ENCODE data around the gene PRDX3. TPM values are rescaled to one million over a fixed set of nuclear protein-coding genes. Genes with fewer than 3 reads are reported as not detected.

PRDX3 gene
- total and polyA plus RNA-seq, 4 donors: 176 to 307 (median 258) TPM

DNA sequence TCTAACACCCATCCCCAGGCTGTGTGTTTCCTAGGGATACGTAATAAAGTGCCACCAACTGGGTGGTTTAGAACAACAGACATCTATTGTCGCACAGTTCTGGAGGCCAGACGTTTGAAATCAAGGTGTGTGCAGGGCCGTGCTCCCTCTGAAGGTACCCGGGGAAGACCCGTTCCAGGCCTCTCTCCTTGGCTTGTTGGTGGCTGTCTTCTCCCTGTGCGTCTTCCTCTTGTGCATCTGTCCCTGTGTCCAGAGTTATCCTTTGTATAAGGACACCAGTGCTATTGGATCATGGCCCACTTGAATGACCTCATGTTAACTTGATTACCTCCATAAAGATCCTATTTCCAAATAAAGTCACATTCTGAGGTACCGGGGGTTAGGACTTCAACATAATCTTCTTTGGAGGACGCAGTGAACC lies 44.4 kb upstream of the PRDX3 start:
- Histone ChIP-seq H3K27ac (ENCODE audit: low read depth in 1 of 2, low read length in 2 of 2) (peak overlapping the region in 1 of 2 donors; percentile 14), H3K9me3 (ENCODE audit: control insufficient read depth in 4 of 4, low read length in 3 of 4) (no peaks in the 10 kb centered on the region), H3K4me3 (ENCODE audit: low read depth in 1 of 3, low read length in 3 of 3) (no peak overlapping the region), H3K36me3 (ENCODE audit: control insufficient read depth in 4 of 4, insufficient read depth in 3 of 4, low read depth in 1 of 4, low read length in 3 of 4) (no peaks in the 10 kb centered on the region), H3K9ac (ENCODE audit: low read depth in 1 of 2, low read length in 2 of 2) (no peak overlapping the region), H3K4me1 (ENCODE audit: control insufficient read depth in 4 of 4, insufficient read depth in 4 of 4, low read length in 3 of 4) (peaks cover 6 to 28% (median 19%) of the 10 kb centered on the region in 4 donors), H3K27me3 (ENCODE audit: control insufficient read depth in 4 of 4, insufficient read depth in 4 of 4, low read length in 3 of 4) (no peaks in the 10 kb centered on the region)
- DNase-seq (ENCODE audit: low spot score): no peak
- TF ChIP-seq, protein P1, sequence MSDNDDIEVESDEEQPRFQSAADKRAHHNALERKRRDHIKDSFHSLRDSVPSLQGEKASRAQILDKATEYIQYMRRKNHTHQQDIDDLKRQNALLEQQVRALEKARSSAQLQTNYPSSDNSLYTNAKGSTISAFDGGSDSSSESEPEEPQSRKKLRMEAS (IDR thresholded peaks at IDR 0.05): no peak
- TF ChIP-seq RXRA (IDR thresholded peaks at IDR 0.05): peak; percentile 15 to 32
- WGBS: 65% methylated on average over 9 of the region's 9 CpGs

DNA sequence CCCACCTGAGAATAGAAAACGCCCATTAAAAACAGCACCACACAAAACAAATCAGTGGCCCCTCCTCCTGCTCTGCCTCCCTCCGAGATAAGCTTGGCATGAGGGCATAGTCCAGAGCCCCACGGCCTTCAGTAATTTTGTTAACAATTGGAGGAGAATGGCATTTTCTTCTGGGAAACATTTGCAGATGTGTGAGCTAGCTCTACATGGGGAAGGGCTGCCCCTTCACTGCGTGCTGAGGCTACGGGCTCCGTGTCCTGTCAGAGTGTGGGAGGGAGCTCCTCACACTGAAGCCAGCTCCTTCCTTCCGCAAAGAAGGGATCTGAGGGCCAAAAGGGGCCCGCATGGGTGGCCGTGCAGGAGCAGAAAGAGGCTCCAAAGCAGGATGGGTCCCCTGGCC lies 43.9 kb upstream of the PRDX3 start:
- Histone ChIP-seq H3K4me3 (ENCODE audit: low read depth in 1 of 3, low read length in 3 of 3) (no peak overlapping the region), H3K27me3 (ENCODE audit: control insufficient read depth in 4 of 4, insufficient read depth in 4 of 4, low read length in 3 of 4) (no peaks in the 10 kb centered on the region), H3K4me1 (ENCODE audit: control insufficient read depth in 4 of 4, insufficient read depth in 4 of 4, low read length in 3 of 4) (peaks cover 6 to 29% (median 21%) of the 10 kb centered on the region in 4 donors), H3K36me3 (ENCODE audit: control insufficient read depth in 4 of 4, insufficient read depth in 3 of 4, low read depth in 1 of 4, low read length in 3 of 4) (no peaks in the 10 kb centered on the region), H3K9me3 (ENCODE audit: control insufficient read depth in 4 of 4, low read length in 3 of 4) (no peaks in the 10 kb centered on the region), H3K9ac (ENCODE audit: low read depth in 1 of 2, low read length in 2 of 2) (no peak overlapping the region), H3K27ac (ENCODE audit: low read depth in 1 of 2, low read length in 2 of 2) (peak overlapping the region; percentile 14 to 38)
- DNase-seq (ENCODE audit: low spot score): no peak
- TF ChIP-seq GABPA (IDR thresholded peaks at IDR 0.05 in 1 of 2, conservative IDR thresholded peaks at IDR 0.05 in 1 of 2): no peak
- TF ChIP-seq, protein P1 (IDR thresholded peaks at IDR 0.05): no peak
- TF ChIP-seq, protein P2, sequence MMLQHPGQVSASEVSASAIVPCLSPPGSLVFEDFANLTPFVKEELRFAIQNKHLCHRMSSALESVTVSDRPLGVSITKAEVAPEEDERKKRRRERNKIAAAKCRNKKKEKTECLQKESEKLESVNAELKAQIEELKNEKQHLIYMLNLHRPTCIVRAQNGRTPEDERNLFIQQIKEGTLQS (IDR thresholded peaks at IDR 0.05): no peak
- no peak for TF ChIP-seq FOXA2 (IDR thresholded peaks at IDR 0.05)
- TF ChIP-seq, protein P3, sequence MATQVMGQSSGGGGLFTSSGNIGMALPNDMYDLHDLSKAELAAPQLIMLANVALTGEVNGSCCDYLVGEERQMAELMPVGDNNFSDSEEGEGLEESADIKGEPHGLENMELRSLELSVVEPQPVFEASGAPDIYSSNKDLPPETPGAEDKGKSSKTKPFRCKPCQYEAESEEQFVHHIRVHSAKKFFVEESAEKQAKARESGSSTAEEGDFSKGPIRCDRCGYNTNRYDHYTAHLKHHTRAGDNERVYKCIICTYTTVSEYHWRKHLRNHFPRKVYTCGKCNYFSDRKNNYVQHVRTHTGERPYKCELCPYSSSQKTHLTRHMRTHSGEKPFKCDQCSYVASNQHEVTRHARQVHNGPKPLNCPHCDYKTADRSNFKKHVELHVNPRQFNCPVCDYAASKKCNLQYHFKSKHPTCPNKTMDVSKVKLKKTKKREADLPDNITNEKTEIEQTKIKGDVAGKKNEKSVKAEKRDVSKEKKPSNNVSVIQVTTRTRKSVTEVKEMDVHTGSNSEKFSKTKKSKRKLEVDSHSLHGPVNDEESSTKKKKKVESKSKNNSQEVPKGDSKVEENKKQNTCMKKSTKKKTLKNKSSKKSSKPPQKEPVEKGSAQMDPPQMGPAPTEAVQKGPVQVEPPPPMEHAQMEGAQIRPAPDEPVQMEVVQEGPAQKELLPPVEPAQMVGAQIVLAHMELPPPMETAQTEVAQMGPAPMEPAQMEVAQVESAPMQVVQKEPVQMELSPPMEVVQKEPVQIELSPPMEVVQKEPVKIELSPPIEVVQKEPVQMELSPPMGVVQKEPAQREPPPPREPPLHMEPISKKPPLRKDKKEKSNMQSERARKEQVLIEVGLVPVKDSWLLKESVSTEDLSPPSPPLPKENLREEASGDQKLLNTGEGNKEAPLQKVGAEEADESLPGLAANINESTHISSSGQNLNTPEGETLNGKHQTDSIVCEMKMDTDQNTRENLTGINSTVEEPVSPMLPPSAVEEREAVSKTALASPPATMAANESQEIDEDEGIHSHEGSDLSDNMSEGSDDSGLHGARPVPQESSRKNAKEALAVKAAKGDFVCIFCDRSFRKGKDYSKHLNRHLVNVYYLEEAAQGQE (IDR thresholded peaks at IDR 0.05): no peak
- peak; percentile 55 for TF ChIP-seq HNF4G (IDR thresholded peaks at IDR 0.05)
- no peak for TF ChIP-seq JUND (IDR thresholded peaks at IDR 0.05)
- peak in 1 of 2 donors; percentile 22 for TF ChIP-seq RXRA (IDR thresholded peaks at IDR 0.05)
- TF ChIP-seq SP1 (IDR thresholded peaks at IDR 0.05): peak; percentile 76
- TF ChIP-seq HNF4A (conservative IDR thresholded peaks at IDR 0.05): peak; percentile 77 to 80
- TF ChIP-seq RAD21 (IDR thresholded peaks at IDR 0.05): peak in 1 of 2 donors; percentile 36
- peak; percentile 18 for TF ChIP-seq YY1 (IDR thresholded peaks at IDR 0.05)
- no peak for TF ChIP-seq TAF1 (conservative IDR thresholded peaks at IDR 0.05)
- no peak for TF ChIP-seq EGR1 (IDR thresholded peaks at IDR 0.05; ENCODE audit: low read depth in 2 of 2)
- 38% methylated on average over 9 of the region's 9 CpGs for WGBS

DNA sequence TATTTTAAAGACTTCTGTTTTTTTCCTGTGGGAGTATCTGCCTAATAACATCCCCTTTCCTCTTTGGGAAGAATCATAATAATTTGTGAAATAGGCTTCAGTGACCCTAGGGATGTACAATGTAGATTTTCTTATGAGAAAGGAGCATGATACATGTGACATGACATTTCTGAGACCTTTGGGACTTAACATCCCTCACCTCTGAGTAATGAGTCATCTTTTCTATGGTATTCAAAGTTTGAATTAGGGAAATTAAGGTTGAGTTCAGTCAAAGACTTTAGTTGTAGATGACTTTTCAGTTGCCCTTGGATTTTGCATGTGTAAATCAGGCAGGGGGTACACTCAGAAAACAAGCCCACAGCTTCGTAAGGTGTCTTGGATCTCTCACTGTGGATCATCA lies 43.1 kb upstream of the PRDX3 start:
- H3K9ac ChIP-seq (ENCODE audit: low read depth in 1 of 2, low read length in 2 of 2): no peak overlapping the region
- peak overlapping the region; percentile 14 to 38 for H3K27ac ChIP-seq (ENCODE audit: low read depth in 1 of 2, low read length in 2 of 2)
- H3K36me3 ChIP-seq (ENCODE audit: control insufficient read depth in 4 of 4, insufficient read depth in 3 of 4, low read depth in 1 of 4, low read length in 3 of 4): no peaks in the 10 kb centered on the region
- no peak for DNase-seq (ENCODE audit: low spot score)
- H3K4me3 ChIP-seq (ENCODE audit: low read depth in 1 of 3, low read length in 3 of 3): no peak overlapping the region
- WGBS: 99% methylated on average over 1 of the region's 1 CpG
- peaks cover 6 to 29% (median 21%) of the 10 kb centered on the region in 4 donors for H3K4me1 ChIP-seq (ENCODE audit: control insufficient read depth in 4 of 4, insufficient read depth in 4 of 4, low read length in 3 of 4)
- H3K9me3 ChIP-seq (ENCODE audit: control insufficient read depth in 4 of 4, low read length in 3 of 4): no peaks in the 10 kb centered on the region
- TF ChIP-seq RAD21 (IDR thresholded peaks at IDR 0.05): no peak
- no peak for TF ChIP-seq EGR1 (IDR thresholded peaks at IDR 0.05; ENCODE audit: low read depth in 2 of 2)
- TF ChIP-seq SP1 (IDR thresholded peaks at IDR 0.05): no peak
- TF ChIP-seq, protein P4, sequence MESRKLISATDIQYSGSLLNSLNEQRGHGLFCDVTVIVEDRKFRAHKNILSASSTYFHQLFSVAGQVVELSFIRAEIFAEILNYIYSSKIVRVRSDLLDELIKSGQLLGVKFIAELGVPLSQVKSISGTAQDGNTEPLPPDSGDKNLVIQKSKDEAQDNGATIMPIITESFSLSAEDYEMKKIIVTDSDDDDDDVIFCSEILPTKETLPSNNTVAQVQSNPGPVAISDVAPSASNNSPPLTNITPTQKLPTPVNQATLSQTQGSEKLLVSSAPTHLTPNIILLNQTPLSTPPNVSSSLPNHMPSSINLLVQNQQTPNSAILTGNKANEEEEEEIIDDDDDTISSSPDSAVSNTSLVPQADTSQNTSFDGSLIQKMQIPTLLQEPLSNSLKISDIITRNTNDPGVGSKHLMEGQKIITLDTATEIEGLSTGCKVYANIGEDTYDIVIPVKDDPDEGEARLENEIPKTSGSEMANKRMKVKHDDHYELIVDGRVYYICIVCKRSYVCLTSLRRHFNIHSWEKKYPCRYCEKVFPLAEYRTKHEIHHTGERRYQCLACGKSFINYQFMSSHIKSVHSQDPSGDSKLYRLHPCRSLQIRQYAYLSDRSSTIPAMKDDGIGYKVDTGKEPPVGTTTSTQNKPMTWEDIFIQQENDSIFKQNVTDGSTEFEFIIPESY (IDR thresholded peaks at IDR 0.05): no peak
- no peak for TF ChIP-seq RXRA (IDR thresholded peaks at IDR 0.05)
- no peak for TF ChIP-seq YY1 (IDR thresholded peaks at IDR 0.05)
- TF ChIP-seq HNF4G (IDR thresholded peaks at IDR 0.05): no peak
- no peak for TF ChIP-seq FOXA1 (IDR thresholded peaks at IDR 0.05)
- TF ChIP-seq, protein P5, sequence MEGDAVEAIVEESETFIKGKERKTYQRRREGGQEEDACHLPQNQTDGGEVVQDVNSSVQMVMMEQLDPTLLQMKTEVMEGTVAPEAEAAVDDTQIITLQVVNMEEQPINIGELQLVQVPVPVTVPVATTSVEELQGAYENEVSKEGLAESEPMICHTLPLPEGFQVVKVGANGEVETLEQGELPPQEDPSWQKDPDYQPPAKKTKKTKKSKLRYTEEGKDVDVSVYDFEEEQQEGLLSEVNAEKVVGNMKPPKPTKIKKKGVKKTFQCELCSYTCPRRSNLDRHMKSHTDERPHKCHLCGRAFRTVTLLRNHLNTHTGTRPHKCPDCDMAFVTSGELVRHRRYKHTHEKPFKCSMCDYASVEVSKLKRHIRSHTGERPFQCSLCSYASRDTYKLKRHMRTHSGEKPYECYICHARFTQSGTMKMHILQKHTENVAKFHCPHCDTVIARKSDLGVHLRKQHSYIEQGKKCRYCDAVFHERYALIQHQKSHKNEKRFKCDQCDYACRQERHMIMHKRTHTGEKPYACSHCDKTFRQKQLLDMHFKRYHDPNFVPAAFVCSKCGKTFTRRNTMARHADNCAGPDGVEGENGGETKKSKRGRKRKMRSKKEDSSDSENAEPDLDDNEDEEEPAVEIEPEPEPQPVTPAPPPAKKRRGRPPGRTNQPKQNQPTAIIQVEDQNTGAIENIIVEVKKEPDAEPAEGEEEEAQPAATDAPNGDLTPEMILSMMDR (IDR thresholded peaks at IDR 0.05; ENCODE audit: low read depth, low read length, missing input control): no peak
- TF ChIP-seq, protein P2 (IDR thresholded peaks at IDR 0.05): no peak
- TF ChIP-seq FOXA2 (IDR thresholded peaks at IDR 0.05): no peak
- TF ChIP-seq HNF4A (conservative IDR thresholded peaks at IDR 0.05): no peak
- TF ChIP-seq, protein P1 (IDR thresholded peaks at IDR 0.05): no peak
- TF ChIP-seq GABPA (IDR thresholded peaks at IDR 0.05 in 1 of 2, conservative IDR thresholded peaks at IDR 0.05 in 1 of 2): no peak
- H3K27me3 ChIP-seq (ENCODE audit: control insufficient read depth in 4 of 4, insufficient read depth in 4 of 4, low read length in 3 of 4): no peaks in the 10 kb centered on the region
